ENCODE results near the gene TUBB6.

- TF ChIP-seq CTCF (IDR thresholded peaks at IDR 0.05) (no peak), POLR2A (IDR thresholded peaks at IDR 0.05) (no peak)
Observed at GRCh38 chr18:12288403-12288755, 19.7 kb upstream of the TUBB6 start.

Measured in heart left ventricle (tissue), 13 donors.